Left ventricle myocardium superior (tissue), 1 donor: ENCODE data around the gene RBM28. TPM values are rescaled to one million over a fixed set of nuclear protein-coding genes. Genes with fewer than 3 reads are reported as not detected.

Experiments used
- ATAC-seq: fragments of 200-7000 bp; cut with Tn5 transposase; one replicate; pipeline ENCODE4 v1.9.1; 2020; ENCODE audit warnings: mild to moderate bottlenecking, moderate library complexity
- DNase-seq: peaks from one replicate; pipeline ENCODE4 v3.0.0-alpha.2; 2020
- intact Hi-C: fragments of 100-400 bp; cut with micrococcal nuclease; formaldehyde crosslinking; loops from one replicate; pipeline ENCODE4 v1.11.0; 2022
- long read RNA-seq: library from polyadenylated mRNA; unstranded; transcript quantifications from one replicate; pipeline ENCODE4 v2.0.0, GENCODE V29; 2021
- total RNA-seq: library from RNA; stranded (reverse); fragmentation: NEBNext Ultra II Directional; extraction: Animal tissue kit (Norgen Biotek cat#: 25700); gene quantifications from one replicate; pipeline ENCODE4 v1.2.1, GENCODE V29; 2021
- donor health status: DM: no; HTN: yes; CAD: no; lungs with severe emphysema.

RBM28 gene
- 36.0 TPM for total RNA-seq
- long read RNA-seq, full-length matches to known transcripts = 11 of 41 reads
- long read RNA-seq, partial matches to known transcripts = 11 of 41 reads
- long read RNA-seq, other reads (novel, unspliced or antisense) = 19 of 41 reads

- ATAC-seq = peak; percentile 94
- intact Hi-C loops = no loop called here
These were observed at the start of gene RBM28 for GRCh38 chr7:128343554-128344430. TSS of gene RBM28 (minus strand) at chr7:128343908. CDS start at chr7:128343793, 115 bp downstream.

GRCh38 chr7:128392446-128393327 is 49.0 kb upstream of the RBM28 start:
- no peak for ATAC-seq
- no peak for DNase-seq
- intact Hi-C loops = no loop called here

More at GRCh38 chr7:128343554-128344430, at the start of gene RBM28:
- DNase-seq = peak; percentile 88

DNA sequence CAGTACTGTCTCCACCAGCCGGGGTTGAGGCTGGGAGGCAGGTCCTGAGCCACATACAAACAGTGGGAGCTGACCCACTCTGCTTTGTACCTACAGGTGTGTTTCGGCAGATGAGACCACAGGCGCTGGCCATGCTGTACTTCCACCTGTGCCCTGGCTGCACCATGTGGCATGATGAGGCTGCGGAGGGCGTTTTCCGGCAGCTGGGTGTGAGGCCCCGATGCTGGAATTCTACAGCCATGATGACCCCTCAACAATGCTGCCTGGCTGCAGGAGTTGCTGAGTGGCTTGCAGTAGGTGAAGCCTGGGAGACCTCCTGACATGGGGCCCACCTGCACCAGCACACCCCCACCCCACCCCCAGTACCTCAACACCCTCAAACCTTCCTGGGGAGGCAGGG is 48.1 kb upstream of the RBM28 start:
- no peak for ATAC-seq
- intact Hi-C loops = no loop called here
- DNase-seq = no peak

- DNase-seq (no peak), ATAC-seq (no peak)
- intact Hi-C loops = no loop called here
These were observed 47.3 kb upstream of the RBM28 start for GRCh38 chr7:128390871-128391565.

- intact Hi-C loops = no loop called here
- DNase-seq (no peak), ATAC-seq (no peak)
These were observed 46.1 kb upstream of the RBM28 start for GRCh38 chr7:128389618-128390329.

DNA sequence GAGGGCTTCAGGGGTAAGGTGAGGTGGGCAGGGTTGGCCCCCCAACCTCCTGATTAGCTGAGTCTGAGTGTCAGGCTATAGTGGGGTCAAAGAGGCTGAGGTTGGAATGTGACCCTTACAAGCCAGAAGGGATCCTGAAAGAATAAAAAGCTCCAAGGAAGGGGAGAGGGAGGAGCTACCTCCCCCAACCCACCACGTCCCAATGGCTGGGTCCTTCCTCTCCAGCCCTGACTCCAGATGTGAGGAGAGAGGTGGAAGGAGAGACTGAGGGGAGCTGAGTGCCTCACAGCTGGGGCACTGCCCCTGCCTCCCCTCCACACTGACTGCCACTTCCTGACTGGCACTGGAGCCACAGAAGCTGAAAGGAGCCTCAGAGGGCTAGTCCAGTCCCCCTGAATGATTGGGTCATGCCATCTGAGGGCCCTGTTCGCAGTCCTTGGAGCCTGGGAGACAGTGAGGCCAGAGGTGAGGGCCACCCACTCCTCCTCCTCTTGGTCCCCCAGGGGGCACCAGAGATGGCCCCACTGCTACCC is 45.4 kb upstream of the RBM28 start:
- DNase-seq (no peak), ATAC-seq (no peak)
- intact Hi-C loops = no loop called here

- intact Hi-C loops = no loop called here
- DNase-seq = no peak
These were observed 44.4 kb upstream of the RBM28 start for GRCh38 chr7:128388145-128388485.

GRCh38 chr7:128387216-128388144 is 43.8 kb upstream of the RBM28 start:
- DNase-seq (peak; percentile 88), ATAC-seq (peak; percentile 92)
- intact Hi-C loops = no loop called here

More at GRCh38 chr7:128388145-128388485, 44.4 kb upstream of the RBM28 start:
- ATAC-seq = no peak

DNA sequence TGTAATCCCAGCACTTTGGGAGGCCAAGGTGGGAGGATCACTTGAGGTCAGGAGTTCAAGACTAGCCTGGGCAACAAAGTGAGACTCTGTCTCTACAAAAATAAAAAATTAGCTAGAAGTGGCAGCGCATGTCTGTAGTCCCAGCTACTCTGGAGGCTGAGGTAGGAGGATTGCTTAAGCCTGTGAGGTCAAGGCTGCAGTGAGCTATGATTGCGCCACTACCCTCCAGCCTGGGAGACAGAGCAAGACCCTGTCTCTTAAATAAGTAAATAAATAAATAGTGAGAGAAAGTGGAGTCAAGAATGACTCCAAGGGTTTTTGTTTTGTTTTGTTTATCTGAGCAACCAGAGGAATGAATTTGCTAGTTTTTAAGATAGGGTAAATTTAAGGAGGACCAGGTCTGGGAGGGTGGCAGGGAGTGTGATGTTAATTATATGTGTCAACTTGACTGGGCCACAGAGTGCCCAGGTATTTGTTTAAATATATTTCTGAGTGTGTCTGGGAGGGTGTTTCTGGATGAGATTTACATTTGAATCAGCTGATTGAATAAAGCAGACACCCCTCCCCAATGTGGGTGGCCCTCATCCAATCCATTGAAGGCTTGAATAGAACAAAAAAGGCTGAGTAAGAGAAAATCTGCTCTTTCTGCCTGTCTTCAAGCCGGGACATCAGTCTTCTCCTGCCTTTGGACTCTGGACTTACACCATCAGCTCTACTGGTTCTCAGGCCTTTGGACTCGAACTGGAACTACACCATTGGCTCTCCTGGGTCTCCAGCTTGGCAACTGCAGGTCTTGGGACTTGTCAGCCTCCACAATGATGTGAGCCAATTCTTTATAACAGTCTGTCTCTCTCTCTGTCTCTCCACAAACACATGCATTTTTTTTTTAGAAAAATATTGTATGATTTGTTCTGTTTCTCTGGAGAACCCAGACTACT is 42.5 kb upstream of the RBM28 start:
- DNase-seq (no peak), ATAC-seq (no peak)
- intact Hi-C loops = no loop called here

- ATAC-seq = no peak
- no peak for DNase-seq
- intact Hi-C loops = no loop called here
These were observed 41.0 kb upstream of the RBM28 start for GRCh38 chr7:128384726-128385125.

- no peak for DNase-seq
- intact Hi-C loops = no loop called here
- ATAC-seq = peak; percentile 44
These were observed 40.1 kb upstream of the RBM28 start for GRCh38 chr7:128383776-128384175.

GRCh38 chr7:128381161-128381821 is 37.6 kb upstream of the RBM28 start:
- peak; percentile 45 for DNase-seq
- intact Hi-C loops = no loop called here
- peak; percentile 72 for ATAC-seq

GRCh38 chr7:128380483-128381106 is 36.9 kb upstream of the RBM28 start:
- intact Hi-C loops = no loop called here
- DNase-seq = no peak
- no peak for ATAC-seq

DNA sequence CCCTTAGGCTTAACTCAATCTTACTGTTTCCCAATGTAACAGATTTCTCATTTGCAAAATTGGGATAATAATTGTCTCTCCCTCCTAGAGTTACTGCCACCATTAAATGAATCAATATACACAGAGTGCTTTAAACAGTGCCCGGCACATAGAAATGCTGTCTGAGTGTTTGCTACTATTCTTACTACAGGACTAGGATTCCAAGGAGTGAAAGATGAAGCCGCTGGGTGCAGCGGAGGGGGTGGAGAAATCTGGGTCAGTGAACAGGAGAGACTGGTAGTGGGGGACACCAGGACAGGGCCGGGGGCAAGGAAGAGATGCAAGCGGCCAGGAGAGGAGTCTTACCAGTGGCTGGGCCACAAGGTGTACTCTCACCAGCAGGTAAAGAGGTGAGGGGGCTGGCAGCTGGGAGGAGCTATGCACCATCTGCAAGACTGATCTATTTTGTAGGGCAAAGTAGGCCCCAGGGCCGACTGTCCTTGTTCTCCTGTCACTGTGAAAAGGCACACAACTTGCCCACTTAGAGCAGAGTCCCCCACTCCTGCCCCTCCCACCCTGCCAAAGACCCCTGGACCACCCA is 36.3 kb upstream of the RBM28 start:
- ATAC-seq (no peak), DNase-seq (no peak)
- intact Hi-C loops = no loop called here

- DNase-seq (no peak), ATAC-seq (no peak)
- intact Hi-C loops = no loop called here
These were observed 34.9 kb upstream of the RBM28 start for GRCh38 chr7:128378637-128379036.
